Measurements from ENCODE around the gene PIM2. TPM values are rescaled to one million over a fixed set of nuclear protein-coding genes. Genes with fewer than 3 reads are reported as not detected.

PIM2 gene
- total RNA-seq, 2 donors from 2014 or later, result 26.2 to 94.0 TPM

DNA sequence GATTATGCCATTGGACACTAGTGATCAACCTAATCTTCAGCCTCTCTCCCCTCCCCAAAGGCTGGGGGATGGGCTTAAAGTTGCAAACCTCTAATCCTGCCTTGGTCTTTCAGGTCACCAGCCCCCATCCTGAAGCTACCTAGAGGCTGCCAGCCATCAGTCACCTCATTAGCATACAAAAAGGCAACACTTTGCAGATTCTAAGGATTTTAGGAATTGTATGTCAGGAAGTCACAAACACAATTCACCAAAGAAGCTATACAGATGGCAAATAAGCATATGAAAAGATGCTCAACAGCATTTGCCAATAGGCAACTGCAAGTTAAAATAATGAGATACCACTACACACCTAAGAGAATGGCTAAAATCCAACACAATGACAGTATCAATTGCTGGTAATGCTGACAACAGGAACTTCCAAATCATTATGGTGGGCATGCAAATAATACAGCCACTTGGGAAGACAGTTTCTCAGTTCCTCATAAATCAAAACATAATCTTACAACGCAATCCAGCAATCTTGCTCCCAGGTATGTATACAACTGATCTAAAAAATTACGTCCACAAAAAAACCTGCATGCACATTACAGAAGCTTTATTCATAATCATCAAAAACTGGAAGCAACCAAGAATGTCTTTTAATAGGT is 9.0 kb upstream of the PIM2 start:
- Mint-ChIP-seq H3K9me3 (peaks cover 57% of the 10 kb centered on the region), H3K27ac (peak overlapping the region; percentile 92)
- H3K27ac ChIP-seq (ENCODE audit: low read depth, low read length), result no peak overlapping the region

GRCh38 chrX:48927123-48927522 is 8.3 kb upstream of the PIM2 start:
- peak; percentile 80 for DNase-seq
- H3K4me1 Mint-ChIP-seq, result peaks cover 25% of the 10 kb centered on the region
- peak overlapping the region; percentile 92 for H3K27ac Mint-ChIP-seq
- Histone ChIP-seq H3K4me1 (ENCODE audit: control insufficient read depth, insufficient read depth, low read length) (no peaks in the 10 kb centered on the region), H3K27ac (ENCODE audit: low read depth, low read length) (no peak overlapping the region), H3K9me3 (ENCODE audit: control insufficient read depth, low read length) (no peaks in the 10 kb centered on the region), H3K4me3 (ENCODE audit: low read length) (peak overlapping the region; percentile 17), H3K36me3 (ENCODE audit: control insufficient read depth, insufficient read depth, low read length) (peaks cover 22% of the 10 kb centered on the region), H3K9ac (ENCODE audit: extremely low read depth, low read length, poor library complexity, severe bottlenecking) (no peak overlapping the region), H3K27me3 (ENCODE audit: control insufficient read depth, insufficient read depth, low read length, poor library complexity, severe bottlenecking) (no peaks in the 10 kb centered on the region)
- TF ChIP-seq, protein P1, sequence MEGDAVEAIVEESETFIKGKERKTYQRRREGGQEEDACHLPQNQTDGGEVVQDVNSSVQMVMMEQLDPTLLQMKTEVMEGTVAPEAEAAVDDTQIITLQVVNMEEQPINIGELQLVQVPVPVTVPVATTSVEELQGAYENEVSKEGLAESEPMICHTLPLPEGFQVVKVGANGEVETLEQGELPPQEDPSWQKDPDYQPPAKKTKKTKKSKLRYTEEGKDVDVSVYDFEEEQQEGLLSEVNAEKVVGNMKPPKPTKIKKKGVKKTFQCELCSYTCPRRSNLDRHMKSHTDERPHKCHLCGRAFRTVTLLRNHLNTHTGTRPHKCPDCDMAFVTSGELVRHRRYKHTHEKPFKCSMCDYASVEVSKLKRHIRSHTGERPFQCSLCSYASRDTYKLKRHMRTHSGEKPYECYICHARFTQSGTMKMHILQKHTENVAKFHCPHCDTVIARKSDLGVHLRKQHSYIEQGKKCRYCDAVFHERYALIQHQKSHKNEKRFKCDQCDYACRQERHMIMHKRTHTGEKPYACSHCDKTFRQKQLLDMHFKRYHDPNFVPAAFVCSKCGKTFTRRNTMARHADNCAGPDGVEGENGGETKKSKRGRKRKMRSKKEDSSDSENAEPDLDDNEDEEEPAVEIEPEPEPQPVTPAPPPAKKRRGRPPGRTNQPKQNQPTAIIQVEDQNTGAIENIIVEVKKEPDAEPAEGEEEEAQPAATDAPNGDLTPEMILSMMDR (conservative IDR thresholded peaks at IDR 0.05), result no peak
- peaks cover 48% of the 10 kb centered on the region for H3K36me3 Mint-ChIP-seq (ENCODE audit: low read depth)
- no peaks in the 10 kb centered on the region for H3K27me3 Mint-ChIP-seq (ENCODE audit: insufficient read depth)
- peak overlapping the region; percentile 45 for H3K4me3 Mint-ChIP-seq
- peaks cover 58% of the 10 kb centered on the region for H3K9me3 Mint-ChIP-seq
- 37% methylated on average over 4 of the region's 5 CpGs; no CpG with 5 or more reads in 1 of the 2 experiments for WGBS, 2 experiments (ENCODE audit: insufficient coverage in 1 of 2, insufficient read length in 1 of 2)

More for the DNA sequence above, 9.0 kb upstream of the PIM2 start:
- H3K27me3 ChIP-seq (ENCODE audit: control insufficient read depth, insufficient read depth, low read length, poor library complexity, severe bottlenecking), result no peaks in the 10 kb centered on the region
- no peak overlapping the region for H3K9ac ChIP-seq (ENCODE audit: extremely low read depth, low read length, poor library complexity, severe bottlenecking)
- Mint-ChIP-seq H3K4me3 (peak overlapping the region; percentile 45), H3K27me3 (ENCODE audit: insufficient read depth) (no peaks in the 10 kb centered on the region), H3K36me3 (ENCODE audit: low read depth) (peaks cover 47% of the 10 kb centered on the region), H3K4me1 (peaks cover 25% of the 10 kb centered on the region)
- TF ChIP-seq, protein P1 (conservative IDR thresholded peaks at IDR 0.05), result no peak
- DNase-seq, result peak; percentile 82
- no peaks in the 10 kb centered on the region for H3K4me1 ChIP-seq (ENCODE audit: control insufficient read depth, insufficient read depth, low read length)
- peaks cover 24% of the 10 kb centered on the region for H3K36me3 ChIP-seq (ENCODE audit: control insufficient read depth, insufficient read depth, low read length)
- WGBS, 2 experiments (ENCODE audit: insufficient coverage in 1 of 2, insufficient read length in 1 of 2), result 13% methylated on average over 2 of the region's 2 CpGs; no CpG with 5 or more reads in 1 of the 2 experiments
- H3K4me3 ChIP-seq (ENCODE audit: low read length), result no peak overlapping the region
- no peaks in the 10 kb centered on the region for H3K9me3 ChIP-seq (ENCODE audit: control insufficient read depth, low read length)

GRCh38 chrX:48924270-48924669 is 5.4 kb upstream of the PIM2 start:
- Histone ChIP-seq H3K9ac (ENCODE audit: extremely low read depth, low read length, poor library complexity, severe bottlenecking) (no peak overlapping the region), H3K9me3 (ENCODE audit: control insufficient read depth, low read length) (no peaks in the 10 kb centered on the region), H3K4me1 (ENCODE audit: control insufficient read depth, insufficient read depth, low read length) (no peaks in the 10 kb centered on the region), H3K27ac (ENCODE audit: low read depth, low read length) (no peak overlapping the region), H3K36me3 (ENCODE audit: control insufficient read depth, insufficient read depth, low read length) (peaks cover 14% of the 10 kb centered on the region), H3K4me3 (ENCODE audit: low read length) (no peak overlapping the region), H3K27me3 (ENCODE audit: control insufficient read depth, insufficient read depth, low read length, poor library complexity, severe bottlenecking) (no peaks in the 10 kb centered on the region)
- Mint-ChIP-seq H3K4me1 (peaks cover 40% of the 10 kb centered on the region), H3K4me3 (no peak overlapping the region), H3K27ac (peak overlapping the region; percentile 8), H3K9me3 (peaks cover 63% of the 10 kb centered on the region), H3K27me3 (ENCODE audit: insufficient read depth) (no peaks in the 10 kb centered on the region), H3K36me3 (ENCODE audit: low read depth) (peaks cover 35% of the 10 kb centered on the region)
- DNase-seq, result no peak
- WGBS, 2 experiments (ENCODE audit: insufficient coverage in 1 of 2, insufficient read length in 1 of 2), result 90 to 100% methylated on average over 2 to 5 of the region's 5 CpGs
- TF ChIP-seq, protein P1 (conservative IDR thresholded peaks at IDR 0.05), result no peak

Measured in endodermal cell (in vitro differentiated cells).